HG03575 (cell line): ENCODE results near the gene KCNQ4.

Experiments
- ATAC-seq: cut with Tn5 transposase; IDR thresholded peaks from one replicate; pipeline ENCODE4 v1.9.1; 2021; ENCODE audit not compliant: unreplicated experiment, insufficient number of reproducible peaks, low FRiP score; ENCODE audit errors: extremely low read depth

KCNQ4 gene

GRCh38 chr1:40808002-40808401 lies 24.4 kb downstream of the KCNQ4 start:
- no peak for ATAC-seq

- ATAC-seq: no peak
Measured at GRCh38 chr1:40808444-40808843, 24.9 kb downstream of the KCNQ4 start.

GRCh38 chr1:40808909-40809308 lies 25.3 kb downstream of the KCNQ4 start:
- ATAC-seq: no peak

GRCh38 chr1:40810927-40811326 lies 27.3 kb downstream of the KCNQ4 start:
- no peak for ATAC-seq

- no peak for ATAC-seq
Measured at GRCh38 chr1:40815420-40815819, 31.8 kb downstream of the KCNQ4 start.

- ATAC-seq: no peak
Measured at GRCh38 chr1:40817791-40818263, 34.2 kb downstream of the KCNQ4 start.

- peak; percentile 72 for ATAC-seq
Measured at GRCh38 chr1:40818264-40818961, 34.8 kb downstream of the KCNQ4 start.

GRCh38 chr1:40819101-40819500 lies 35.5 kb downstream of the KCNQ4 start:
- no peak for ATAC-seq

- ATAC-seq: no peak
Measured at GRCh38 chr1:40820251-40820797, 36.7 kb downstream of the KCNQ4 start.

GRCh38 chr1:40820911-40821693 lies 37.5 kb downstream of the KCNQ4 start:
- no peak for ATAC-seq

- ATAC-seq: no peak
Measured at GRCh38 chr1:40822890-40823289, 39.3 kb downstream of the KCNQ4 start.

- no peak for ATAC-seq
Measured at GRCh38 chr1:40823345-40823744, 39.8 kb downstream of the KCNQ4 start.

GRCh38 chr1:40823983-40824382 lies 40.4 kb downstream of the KCNQ4 start:
- no peak for ATAC-seq

GRCh38 chr1:40824591-40825434 lies 41.2 kb downstream of the KCNQ4 start:
- no peak for ATAC-seq

GRCh38 chr1:40825435-40825788 lies 41.8 kb downstream of the KCNQ4 start:
- no peak for ATAC-seq

- ATAC-seq: no peak
Measured at GRCh38 chr1:40825996-40826395, 42.4 kb downstream of the KCNQ4 start.

GRCh38 chr1:40829631-40830245 lies 46.2 kb downstream of the KCNQ4 start:
- ATAC-seq: no peak

GRCh38 chr1:40830419-40830943 lies 46.9 kb downstream of the KCNQ4 start:
- ATAC-seq: no peak
